Measurements from ENCODE around the gene ANGEL1. TPM values are rescaled to one million over a fixed set of nuclear protein-coding genes. Genes with fewer than 3 reads are reported as not detected.
A peak's percentile ranks its signal among the peaks of the same experiment; 100 is the strongest.

The ANGEL1 gene
- total and polyA plus RNA-seq, 2 donors from 2014 or later: 6.3 to 21.5 TPM

GRCh38 chr14:76856769-76857168 is 44.1 kb upstream of the ANGEL1 start:
- no peaks in the 10 kb centered on the region for H3K27me3 ChIP-seq (ENCODE audit: control insufficient read depth, insufficient read depth, low read length)
- intact Hi-C loops (cut with DNase I): no loop called here
- no peak for FAIRE-seq

GRCh38 chr14:76855066-76855465 is 42.4 kb upstream of the ANGEL1 start:
- no peak for TF ChIP-seq CTCF (IDR thresholded peaks at IDR 0.05; ENCODE audit: borderline replicate concordance, extremely low read depth, insufficient read depth)
- Histone ChIP-seq H3K36me3 (ENCODE audit: control insufficient read depth in 2 of 3, insufficient read depth in 3 of 3, low read length in 3 of 3) (no peaks in the 10 kb centered on the region), H3K9me3 (ENCODE audit: control insufficient read depth in 2 of 3, insufficient read depth in 1 of 3, low read length in 3 of 3) (no peaks in the 10 kb centered on the region), H3K4me1 (ENCODE audit: control insufficient read depth in 2 of 3, insufficient read depth in 2 of 3, low read depth in 1 of 3, low read length in 3 of 3) (no peaks in the 10 kb centered on the region), H3K27me3 (ENCODE audit: control insufficient read depth, insufficient read depth, low read length) (no peaks in the 10 kb centered on the region), H3K4me3 (ENCODE audit: low read length in 3 of 3) (no peak overlapping the region), H3K27ac (ENCODE audit: low read depth in 2 of 2, low read length in 2 of 2) (no peak overlapping the region), H3K9ac (ENCODE audit: low read length in 3 of 3) (no peak overlapping the region)
- FAIRE-seq (no peak), DNase-seq (no peak)
- intact Hi-C loops (cut with DNase I): no loop called here

More at GRCh38 chr14:76856769-76857168, 44.1 kb upstream of the ANGEL1 start:
- no peak for TF ChIP-seq CTCF (IDR thresholded peaks at IDR 0.05; ENCODE audit: borderline replicate concordance, extremely low read depth, insufficient read depth)
- H3K27ac ChIP-seq (ENCODE audit: low read depth in 2 of 2, low read length in 2 of 2): no peak overlapping the region
- no peaks in the 10 kb centered on the region for H3K4me1 ChIP-seq (ENCODE audit: control insufficient read depth in 2 of 3, insufficient read depth in 2 of 3, low read depth in 1 of 3, low read length in 3 of 3)
- no peak overlapping the region for H3K9ac ChIP-seq (ENCODE audit: low read length in 3 of 3)
- H3K36me3 ChIP-seq (ENCODE audit: control insufficient read depth in 2 of 3, insufficient read depth in 3 of 3, low read length in 3 of 3): no peaks in the 10 kb centered on the region
- no peak overlapping the region for H3K4me3 ChIP-seq (ENCODE audit: low read length in 3 of 3)
- no peaks in the 10 kb centered on the region for H3K9me3 ChIP-seq (ENCODE audit: control insufficient read depth in 2 of 3, insufficient read depth in 1 of 3, low read length in 3 of 3)
- no peak for DNase-seq

- H3K9me3 ChIP-seq (ENCODE audit: control insufficient read depth in 2 of 3, insufficient read depth in 1 of 3, low read length in 3 of 3): no peaks in the 10 kb centered on the region
- no peaks in the 10 kb centered on the region for H3K36me3 ChIP-seq (ENCODE audit: control insufficient read depth in 2 of 3, insufficient read depth in 3 of 3, low read length in 3 of 3)
- intact Hi-C loops (cut with DNase I): no loop called here
- no peak overlapping the region for H3K9ac ChIP-seq (ENCODE audit: low read length in 3 of 3)
- H3K4me1 ChIP-seq (ENCODE audit: control insufficient read depth in 2 of 3, insufficient read depth in 2 of 3, low read depth in 1 of 3, low read length in 3 of 3): no peaks in the 10 kb centered on the region
- no peaks in the 10 kb centered on the region for H3K27me3 ChIP-seq (ENCODE audit: control insufficient read depth, insufficient read depth, low read length)
- no peak overlapping the region for H3K4me3 ChIP-seq (ENCODE audit: low read length in 3 of 3)
- no peak for TF ChIP-seq CTCF (IDR thresholded peaks at IDR 0.05; ENCODE audit: borderline replicate concordance, extremely low read depth, insufficient read depth)
- peak in 1 of 5 donors; percentile 50 for DNase-seq
- FAIRE-seq: no peak
- H3K27ac ChIP-seq (ENCODE audit: low read depth in 2 of 2, low read length in 2 of 2): no peak overlapping the region
Observed at GRCh38 chr14:76848879-76849278, 36.2 kb upstream of the ANGEL1 start.
